ENCODE results near the gene RALGAPA2. TPM values are rescaled to one million over a fixed set of nuclear protein-coding genes. Genes with fewer than 3 reads are reported as not detected.
"Not testable (repeated sequence)": the region's sequence is repeated elsewhere in the genome, so short reads cannot be mapped to it uniquely, and the experiment has no call there.

Gene RALGAPA2
- total RNA-seq, 2 donors from 2014 or later = 38.5 to 39.2 TPM

DNA sequence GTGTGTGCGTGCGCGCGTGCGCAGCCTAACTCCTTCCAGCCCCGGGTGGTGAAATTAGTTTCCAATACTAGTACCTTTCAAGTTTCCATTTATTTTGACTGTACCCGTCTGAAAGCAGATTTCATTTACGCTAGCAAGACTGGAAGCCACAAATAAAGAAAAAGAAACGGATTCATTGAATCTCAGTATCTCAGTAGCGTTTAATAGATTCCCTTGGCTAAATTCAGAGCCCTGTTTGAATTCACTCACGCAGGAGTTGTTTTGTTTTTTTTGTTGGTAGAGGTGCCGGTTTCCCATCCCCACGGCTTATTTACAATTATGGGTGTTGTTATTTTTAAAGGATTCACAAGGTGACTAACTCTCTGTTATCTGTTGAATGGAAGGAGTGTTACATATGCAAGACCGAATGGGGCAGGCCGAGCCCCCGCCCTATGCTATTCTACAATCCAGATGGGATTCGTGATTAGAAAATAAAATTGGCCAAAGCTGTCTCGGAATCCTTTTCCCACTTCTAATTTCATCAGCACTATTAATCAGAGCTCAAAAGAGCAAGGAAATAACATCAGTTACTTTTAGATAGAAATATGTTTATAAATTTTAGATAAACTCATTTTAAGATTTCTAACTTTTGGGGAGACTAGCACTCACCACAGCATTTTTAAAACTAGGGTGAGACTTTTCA lies 346.8 kb downstream of the RALGAPA2 start:
- H3K9me3 Mint-ChIP-seq = no peaks in the 10 kb centered on the region
- H3K4me3 Mint-ChIP-seq = no peak overlapping the region
- H3K4me1 Mint-ChIP-seq (ENCODE audit: low read depth in 2 of 2) = peaks cover 13 to 31% of the 10 kb centered on the region in 2 donors
- ATAC-seq (no peak), DNase-seq (ENCODE audit: low spot score) (no peak)
- H3K27ac Mint-ChIP-seq = no peak overlapping the region
- no peaks in the 10 kb centered on the region for H3K36me3 Mint-ChIP-seq
- H3K27me3 Mint-ChIP-seq = peaks cover 42 to 54% of the 10 kb centered on the region in 2 donors

DNA sequence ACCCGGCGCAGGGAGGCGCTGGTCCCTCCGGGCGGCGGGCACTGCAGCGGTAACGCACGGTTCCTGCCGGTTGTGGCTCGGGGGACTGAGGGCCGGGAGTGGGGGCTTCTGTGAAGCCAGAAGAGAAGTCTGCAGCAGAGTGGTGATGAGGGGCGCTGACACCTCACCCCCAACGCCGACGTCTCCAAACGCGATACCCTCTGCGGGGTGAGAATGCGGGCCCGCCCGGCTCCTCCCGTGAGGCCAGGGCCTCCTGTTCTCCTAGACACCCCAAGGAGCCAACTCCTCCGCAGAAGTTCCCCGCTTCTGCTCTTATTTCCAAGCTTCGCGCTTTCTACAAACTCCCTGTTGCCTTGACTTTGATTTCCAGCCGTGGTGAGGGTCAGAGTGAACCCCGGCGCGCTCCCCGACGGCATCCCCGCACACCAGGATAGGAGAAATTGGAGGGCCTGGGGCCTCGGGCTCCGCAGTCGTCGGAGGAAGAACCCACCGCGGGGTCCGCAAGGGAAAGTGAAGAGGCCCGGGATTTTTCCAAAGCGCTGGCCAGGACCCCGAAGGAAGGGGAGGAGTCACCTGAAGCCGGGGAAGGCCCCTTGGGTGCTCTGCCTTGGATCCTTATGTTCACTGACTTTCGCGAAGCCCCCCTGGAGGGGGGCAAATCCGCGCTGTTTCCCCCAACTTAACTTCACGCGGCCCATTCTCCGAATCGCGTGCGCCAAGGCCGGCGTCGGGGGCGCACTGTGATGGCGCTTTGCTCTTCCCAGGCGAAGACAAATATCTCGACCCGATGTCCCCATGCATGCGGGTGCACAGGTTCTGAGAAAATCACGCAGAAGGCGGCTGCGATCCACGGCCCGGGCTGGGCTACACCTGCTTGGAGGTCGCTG lies 347.6 kb downstream of the RALGAPA2 start:
- H3K9me3 Mint-ChIP-seq = no peaks in the 10 kb centered on the region
- H3K4me3 Mint-ChIP-seq = no peak overlapping the region
- DNase-seq (ENCODE audit: low spot score) = no peak
- ATAC-seq = no peak
- peaks cover 41 to 46% of the 10 kb centered on the region in 2 donors for H3K27me3 Mint-ChIP-seq
- no peaks in the 10 kb centered on the region for H3K36me3 Mint-ChIP-seq
- no peak overlapping the region for H3K27ac Mint-ChIP-seq
- H3K4me1 Mint-ChIP-seq (ENCODE audit: low read depth in 2 of 2) = peaks cover 21 to 32% of the 10 kb centered on the region in 2 donors

DNA sequence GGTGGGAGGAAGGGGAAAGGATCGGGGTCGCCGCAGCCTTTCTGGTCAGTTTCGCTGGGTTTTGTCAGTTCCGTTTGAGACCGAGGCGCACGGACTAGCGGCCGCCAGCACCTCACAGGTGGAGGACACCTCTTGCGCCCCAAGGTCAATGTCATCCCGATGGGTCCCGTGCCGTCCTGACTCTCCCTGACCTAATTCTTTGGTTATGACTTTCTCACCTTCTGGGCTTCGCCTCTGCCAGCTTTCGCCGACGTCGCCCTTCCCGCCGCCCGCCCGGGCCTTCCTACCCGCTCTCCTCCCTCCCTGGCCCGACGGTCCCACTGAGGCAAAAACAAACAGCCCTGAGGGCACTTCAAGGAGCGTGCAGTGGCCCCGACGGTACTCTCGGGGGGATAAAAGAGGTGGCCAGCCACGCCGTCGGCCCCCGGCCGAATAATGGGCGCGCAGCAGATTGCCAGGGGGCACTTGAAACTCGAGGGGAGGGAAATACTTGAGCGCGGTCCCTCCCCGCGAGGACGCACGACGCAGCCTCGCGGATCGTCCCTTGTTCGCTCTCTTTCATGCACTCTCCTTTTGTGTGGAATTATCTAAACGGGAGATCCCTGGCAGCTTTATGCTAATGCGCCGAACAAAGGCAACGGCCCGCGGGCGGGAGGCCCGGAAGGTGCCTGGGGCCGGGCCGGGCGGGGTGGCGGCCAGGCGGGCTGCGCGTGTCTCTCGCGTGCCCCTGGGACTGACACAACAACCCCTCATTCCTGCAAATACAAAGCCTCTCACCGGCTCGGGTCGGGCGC lies 348.4 kb downstream of the RALGAPA2 start:
- H3K4me1 Mint-ChIP-seq (ENCODE audit: low read depth in 2 of 2) = peaks cover 26 to 36% of the 10 kb centered on the region in 2 donors
- ATAC-seq (no peak), DNase-seq (ENCODE audit: low spot score) (no peak)
- no peaks in the 10 kb centered on the region for H3K36me3 Mint-ChIP-seq
- no peak overlapping the region for H3K4me3 Mint-ChIP-seq
- no peaks in the 10 kb centered on the region for H3K9me3 Mint-ChIP-seq
- peaks cover 39 to 43% of the 10 kb centered on the region in 2 donors for H3K27me3 Mint-ChIP-seq
- H3K27ac Mint-ChIP-seq = no peak overlapping the region

DNA sequence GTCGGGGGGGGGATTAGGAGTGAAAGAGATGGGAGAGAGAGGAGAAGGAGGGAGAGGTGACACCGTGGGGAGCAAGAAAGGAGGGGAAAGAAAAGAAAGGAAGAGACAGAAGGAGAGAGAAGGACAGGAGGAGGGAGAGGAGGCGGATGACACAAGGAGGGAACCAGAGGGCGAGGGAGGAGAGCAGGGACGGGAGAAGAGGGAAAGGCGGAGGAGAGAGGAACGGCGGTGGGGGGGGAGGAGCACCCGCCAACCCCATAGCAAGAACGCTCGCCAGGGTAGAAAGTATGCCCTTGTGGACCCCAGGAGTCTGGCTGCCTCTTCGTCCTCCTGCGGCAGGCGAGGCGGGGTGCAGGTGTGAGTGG lies 349.0 kb downstream of the RALGAPA2 start:
- H3K4me3 Mint-ChIP-seq = peak overlapping the region; percentile 42

DNA sequence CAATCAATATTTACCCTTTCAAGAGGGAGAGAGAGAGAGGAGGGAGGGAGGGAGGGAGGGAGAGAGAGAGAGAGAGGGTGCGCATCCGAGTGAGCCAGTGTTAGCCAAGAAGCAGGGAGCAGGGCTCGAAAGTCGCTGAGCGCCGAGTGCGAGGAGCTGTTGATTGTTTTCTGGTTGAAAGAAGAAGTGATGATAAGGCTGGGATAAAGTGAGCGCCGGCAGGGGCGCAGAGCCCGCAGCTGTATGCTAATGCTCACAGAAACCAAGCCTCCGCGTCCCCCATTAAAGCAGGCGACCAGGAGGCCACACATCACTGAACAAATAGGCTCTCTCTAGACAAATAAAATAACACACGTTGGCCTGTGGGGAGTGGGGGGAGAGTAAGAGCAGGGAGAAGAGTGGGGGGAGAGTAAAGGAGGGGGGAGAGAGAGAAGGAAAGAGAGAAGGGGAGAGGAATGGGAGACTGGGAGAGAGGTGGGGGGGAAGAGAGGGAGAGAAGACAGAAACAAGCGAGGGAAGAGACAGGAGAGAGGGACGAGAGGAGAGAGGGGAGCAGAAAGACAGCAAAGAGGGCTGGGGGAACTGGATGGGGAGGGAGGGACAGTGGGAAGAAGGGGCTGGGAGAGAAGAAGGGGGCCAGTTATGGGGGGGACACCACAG lies 349.5 kb downstream of the RALGAPA2 start:
- H3K27me3 Mint-ChIP-seq = peaks cover 39 to 43% of the 10 kb centered on the region in 2 donors
- H3K9me3 Mint-ChIP-seq = no peaks in the 10 kb centered on the region
- no peak for ATAC-seq
- H3K27ac Mint-ChIP-seq = no peak overlapping the region
- peak overlapping the region; percentile 42 for H3K4me3 Mint-ChIP-seq
- H3K4me1 Mint-ChIP-seq (ENCODE audit: low read depth in 2 of 2) = peaks cover 26 to 42% of the 10 kb centered on the region in 2 donors
- no peaks in the 10 kb centered on the region for H3K36me3 Mint-ChIP-seq
- DNase-seq (ENCODE audit: low spot score) = no peak

More for the DNA sequence above, 349.0 kb downstream of the RALGAPA2 start:
- H3K36me3 Mint-ChIP-seq = no peaks in the 10 kb centered on the region
- H3K4me1 Mint-ChIP-seq (ENCODE audit: low read depth in 2 of 2) = peaks cover 26 to 40% of the 10 kb centered on the region in 2 donors
- H3K27ac Mint-ChIP-seq = no peak overlapping the region
- no peaks in the 10 kb centered on the region for H3K9me3 Mint-ChIP-seq
- ATAC-seq = no peak
- DNase-seq (ENCODE audit: low spot score) = no peak
- peaks cover 39 to 43% of the 10 kb centered on the region in 2 donors for H3K27me3 Mint-ChIP-seq

DNA sequence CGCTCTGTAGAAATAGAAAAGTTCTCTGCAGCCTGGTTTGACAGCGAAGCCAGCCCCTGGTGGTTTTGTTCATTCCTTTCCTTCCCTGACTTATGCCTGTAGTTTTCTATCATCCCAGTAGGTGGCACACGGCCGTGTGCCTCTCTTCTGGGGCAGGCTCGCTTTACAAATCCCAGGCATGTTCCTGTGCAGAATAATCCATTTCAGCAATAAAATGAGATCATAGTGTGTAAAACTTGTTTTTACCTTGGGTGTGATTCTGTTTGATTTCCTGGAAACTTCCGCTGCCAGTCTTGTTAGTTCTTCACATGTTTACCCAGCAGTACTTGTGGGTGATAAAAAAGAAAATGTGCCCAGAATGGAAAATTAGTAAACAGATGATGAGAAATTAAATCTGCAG lies 352.0 kb downstream of the RALGAPA2 start:
- peaks cover 29 to 33% of the 10 kb centered on the region in 2 donors for H3K27me3 Mint-ChIP-seq
- peak overlapping the region; percentile 64 for H3K4me3 Mint-ChIP-seq

DNA sequence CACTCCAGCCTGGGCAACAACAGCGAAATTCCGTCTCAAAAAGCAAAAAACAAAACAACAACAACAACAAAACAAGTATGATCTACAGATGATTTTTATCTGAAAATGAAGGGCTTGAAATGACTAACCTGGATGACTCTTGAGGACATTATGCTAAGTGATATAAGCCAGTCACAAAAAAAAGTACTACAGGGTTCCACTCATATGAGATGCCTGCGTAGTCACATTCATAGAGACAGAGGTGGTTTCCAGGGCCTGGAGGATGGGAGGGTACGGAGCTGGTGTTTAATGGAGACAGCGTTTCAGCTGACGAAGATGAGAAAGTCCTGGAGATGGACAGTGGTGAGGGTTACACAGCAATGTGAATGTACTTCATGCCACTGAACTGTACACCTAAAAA lies 352.8 kb downstream of the RALGAPA2 start:
- DNase-seq (ENCODE audit: low spot score) = no peak
- no peak overlapping the region for H3K27ac Mint-ChIP-seq
- peak overlapping the region; percentile 44 for H3K4me3 Mint-ChIP-seq
- no peak for ATAC-seq
- H3K4me1 Mint-ChIP-seq (ENCODE audit: low read depth in 2 of 2) = peaks cover 26 to 40% of the 10 kb centered on the region in 2 donors
- H3K9me3 Mint-ChIP-seq = no peaks in the 10 kb centered on the region
- H3K36me3 Mint-ChIP-seq = no peaks in the 10 kb centered on the region
- peaks cover 24 to 30% of the 10 kb centered on the region in 2 donors for H3K27me3 Mint-ChIP-seq

More for the DNA sequence above, 352.0 kb downstream of the RALGAPA2 start:
- DNase-seq (ENCODE audit: low spot score) (no peak), ATAC-seq (peak; percentile 69 to 78)
- H3K4me1 Mint-ChIP-seq (ENCODE audit: low read depth in 2 of 2) = peaks cover 26 to 37% of the 10 kb centered on the region in 2 donors
- no peaks in the 10 kb centered on the region for H3K36me3 Mint-ChIP-seq
- no peaks in the 10 kb centered on the region for H3K9me3 Mint-ChIP-seq
- H3K27ac Mint-ChIP-seq = no peak overlapping the region

DNA sequence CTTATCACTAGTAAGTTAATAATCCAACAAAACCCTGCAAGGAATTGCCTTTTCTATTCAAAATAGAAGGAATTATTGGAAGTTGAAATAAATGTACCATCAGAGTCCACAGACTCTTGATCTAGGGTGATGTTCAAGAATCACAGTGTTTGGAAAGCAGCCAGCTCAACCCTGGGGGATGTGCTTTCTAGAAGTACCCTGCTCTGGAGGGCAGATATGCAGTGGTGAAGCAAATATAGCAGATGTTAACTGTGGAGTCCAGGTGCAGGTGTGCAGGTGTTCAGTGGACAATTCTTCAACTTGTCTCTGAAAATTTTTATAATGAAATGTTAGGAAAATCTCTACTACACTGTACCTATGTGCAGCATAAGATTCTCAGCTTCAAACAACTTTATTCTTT lies 353.6 kb downstream of the RALGAPA2 start:
- Mint-ChIP-seq H3K9me3 (no peaks in the 10 kb centered on the region), H3K4me3 (no peak overlapping the region), H3K4me1 (ENCODE audit: low read depth in 2 of 2) (peaks cover 26 to 46% of the 10 kb centered on the region in 2 donors), H3K27ac (no peak overlapping the region), H3K36me3 (no peaks in the 10 kb centered on the region), H3K27me3 (peaks cover 24 to 28% of the 10 kb centered on the region in 2 donors)
- ATAC-seq = no peak
- DNase-seq (ENCODE audit: low spot score) = no peak

DNA sequence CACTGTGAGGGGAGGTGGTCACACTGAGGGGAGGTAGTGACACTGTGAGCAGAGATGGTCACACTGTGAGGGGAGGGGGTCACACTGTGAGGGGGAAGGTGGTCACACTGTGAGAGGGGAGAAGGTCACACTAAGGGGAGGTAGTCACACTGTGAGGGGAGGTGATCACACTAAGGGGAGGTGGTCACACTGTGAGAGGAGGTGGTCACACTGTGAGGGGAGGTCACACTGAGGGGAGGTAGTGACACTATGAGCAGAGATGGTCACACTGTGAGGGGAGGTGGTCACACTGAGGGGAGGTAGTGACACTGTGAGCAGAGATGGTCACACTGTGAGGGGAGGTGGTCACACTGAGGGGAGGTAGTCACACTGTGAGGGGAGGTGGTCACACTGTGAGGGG lies 356.9 kb downstream of the RALGAPA2 start:
- not testable (repeated sequence) for H3K36me3 Mint-ChIP-seq; ATAC-seq; H3K4me3 Mint-ChIP-seq; DNase-seq (ENCODE audit: low spot score); H3K9me3 Mint-ChIP-seq; H3K27ac Mint-ChIP-seq
- peaks cover 12 to 18% of the 10 kb centered on the region in 2 donors for H3K27me3 Mint-ChIP-seq
- H3K4me1 Mint-ChIP-seq (ENCODE audit: low read depth in 2 of 2) = peaks cover 12 to 32% of the 10 kb centered on the region in 2 donors

DNA sequence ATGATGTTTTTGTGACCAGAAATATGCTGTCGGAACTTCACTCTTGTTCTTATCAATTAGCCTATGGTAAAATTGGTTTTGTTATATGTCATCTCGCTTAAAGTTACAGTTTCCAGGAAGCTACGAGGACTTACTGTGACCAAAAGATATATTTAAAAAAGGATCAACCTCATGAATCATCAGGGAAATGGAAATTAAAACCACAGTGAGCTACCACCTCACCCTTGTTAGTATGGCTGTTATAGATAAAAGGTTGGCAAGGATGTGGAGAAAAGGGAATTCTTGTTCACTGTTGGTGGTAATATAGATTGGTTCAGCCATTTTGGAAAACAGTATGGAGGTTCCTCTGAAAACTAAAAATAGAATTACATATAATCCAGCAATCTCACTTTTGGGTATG lies 358.9 kb downstream of the RALGAPA2 start:
- no peak for DNase-seq (ENCODE audit: low spot score)
- Mint-ChIP-seq H3K27me3 (peaks cover 17 to 36% of the 10 kb centered on the region in 2 donors), H3K27ac (peak overlapping the region in 1 of 2 donors; percentile 75), H3K36me3 (peaks cover 5% of the 10 kb centered on the region), H3K9me3 (no peaks in the 10 kb centered on the region), H3K4me1 (ENCODE audit: low read depth in 2 of 2) (peaks cover 4 to 23% of the 10 kb centered on the region in 2 donors), H3K4me3 (no peak overlapping the region)
- no peak for ATAC-seq

DNA sequence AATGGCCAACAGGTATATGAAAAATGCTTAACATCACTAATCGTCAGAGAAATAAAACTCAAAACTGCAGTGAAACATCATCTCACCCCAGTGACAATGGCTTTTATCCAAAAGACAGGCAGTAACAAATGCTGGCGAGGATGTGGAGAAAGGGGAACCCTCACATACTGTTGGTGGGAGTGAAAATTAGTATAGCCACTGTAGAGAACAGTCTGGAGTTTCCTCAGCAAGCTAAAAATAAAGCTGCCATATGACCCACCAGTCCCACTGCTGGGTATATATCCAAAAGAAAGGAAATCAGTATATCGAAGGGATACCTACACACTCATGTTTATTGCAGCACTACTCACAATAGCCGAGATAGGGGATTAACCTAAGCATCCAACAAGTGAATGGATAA lies 368.0 kb downstream of the RALGAPA2 start:
- peaks cover 0 to 3% of the 10 kb centered on the region in 2 donors for H3K4me1 Mint-ChIP-seq (ENCODE audit: low read depth in 2 of 2)
- peaks cover 14 to 30% of the 10 kb centered on the region in 2 donors for H3K27me3 Mint-ChIP-seq
- peaks cover 4% of the 10 kb centered on the region for H3K36me3 Mint-ChIP-seq

DNA sequence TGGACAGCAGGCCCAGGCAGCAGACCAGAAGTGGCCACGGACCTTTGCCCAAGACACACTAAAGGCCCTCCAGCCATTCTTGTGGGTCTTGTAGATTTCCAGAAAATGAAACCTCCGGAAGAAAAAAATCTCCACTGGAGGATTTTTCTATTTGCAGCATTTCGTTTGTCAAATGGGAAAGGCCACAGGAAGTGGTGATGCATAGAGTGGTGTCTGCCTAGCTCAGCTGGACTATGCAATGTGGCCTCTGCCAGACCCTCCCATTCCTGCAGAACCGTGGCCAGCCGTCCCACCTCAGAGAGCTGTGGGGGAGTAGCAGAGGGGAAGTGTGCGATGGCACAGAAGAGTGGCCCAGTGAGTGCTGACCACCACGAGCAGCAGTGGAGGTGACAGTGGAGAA lies 368.5 kb downstream of the RALGAPA2 start:
- ATAC-seq (no peak), DNase-seq (ENCODE audit: low spot score) (no peak)
- H3K4me1 Mint-ChIP-seq (ENCODE audit: low read depth in 2 of 2) = no peaks in the 10 kb centered on the region
- no peaks in the 10 kb centered on the region for H3K9me3 Mint-ChIP-seq
- H3K27me3 Mint-ChIP-seq = peaks cover 10 to 25% of the 10 kb centered on the region in 2 donors
- H3K4me3 Mint-ChIP-seq = no peak overlapping the region
- no peak overlapping the region for H3K27ac Mint-ChIP-seq
- peaks cover 4% of the 10 kb centered on the region for H3K36me3 Mint-ChIP-seq

More for the DNA sequence above, 368.0 kb downstream of the RALGAPA2 start:
- no peak overlapping the region for H3K27ac Mint-ChIP-seq
- no peak for ATAC-seq
- DNase-seq (ENCODE audit: low spot score) = no peak
- H3K9me3 Mint-ChIP-seq = no peaks in the 10 kb centered on the region
- H3K4me3 Mint-ChIP-seq = no peak overlapping the region

All from natural killer cell treated with Interleukin-12 subunit alpha and Interleukin-12 subunit beta and Interleukin-15 and Interleukin-18, amount 100 ng/mL, for 72 hours (primary cell).